ENCODE data around the gene SPATA1.

The SPATA1 gene

DNA sequence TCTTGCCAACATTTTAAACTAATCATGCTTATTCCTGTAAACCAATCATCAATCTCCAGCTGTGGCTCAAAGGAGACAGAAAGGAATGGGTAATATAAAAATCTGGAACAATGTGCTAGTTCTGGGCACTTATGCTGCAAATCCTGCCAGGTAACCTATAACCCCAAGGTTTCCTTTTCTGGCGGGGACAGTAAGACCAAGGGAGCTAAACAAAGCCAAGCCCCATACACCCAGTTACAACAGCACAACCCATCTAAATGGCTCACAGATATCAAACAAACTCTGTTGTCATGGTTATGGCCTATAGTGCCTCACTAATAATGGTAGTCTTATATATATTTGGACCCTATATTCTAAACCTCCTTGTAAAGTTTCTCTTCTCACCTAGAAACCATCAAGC is 104.9 kb downstream of the SPATA1 start:
- no peak overlapping the region for H3K4me3 ChIP-seq (ENCODE audit: low read depth, low read length)
- TF ChIP-seq, protein P1, sequence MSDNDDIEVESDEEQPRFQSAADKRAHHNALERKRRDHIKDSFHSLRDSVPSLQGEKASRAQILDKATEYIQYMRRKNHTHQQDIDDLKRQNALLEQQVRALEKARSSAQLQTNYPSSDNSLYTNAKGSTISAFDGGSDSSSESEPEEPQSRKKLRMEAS (IDR thresholded peaks at IDR 0.05; ENCODE audit: low read depth, low read length), result no peak
- TF ChIP-seq, protein P2, sequence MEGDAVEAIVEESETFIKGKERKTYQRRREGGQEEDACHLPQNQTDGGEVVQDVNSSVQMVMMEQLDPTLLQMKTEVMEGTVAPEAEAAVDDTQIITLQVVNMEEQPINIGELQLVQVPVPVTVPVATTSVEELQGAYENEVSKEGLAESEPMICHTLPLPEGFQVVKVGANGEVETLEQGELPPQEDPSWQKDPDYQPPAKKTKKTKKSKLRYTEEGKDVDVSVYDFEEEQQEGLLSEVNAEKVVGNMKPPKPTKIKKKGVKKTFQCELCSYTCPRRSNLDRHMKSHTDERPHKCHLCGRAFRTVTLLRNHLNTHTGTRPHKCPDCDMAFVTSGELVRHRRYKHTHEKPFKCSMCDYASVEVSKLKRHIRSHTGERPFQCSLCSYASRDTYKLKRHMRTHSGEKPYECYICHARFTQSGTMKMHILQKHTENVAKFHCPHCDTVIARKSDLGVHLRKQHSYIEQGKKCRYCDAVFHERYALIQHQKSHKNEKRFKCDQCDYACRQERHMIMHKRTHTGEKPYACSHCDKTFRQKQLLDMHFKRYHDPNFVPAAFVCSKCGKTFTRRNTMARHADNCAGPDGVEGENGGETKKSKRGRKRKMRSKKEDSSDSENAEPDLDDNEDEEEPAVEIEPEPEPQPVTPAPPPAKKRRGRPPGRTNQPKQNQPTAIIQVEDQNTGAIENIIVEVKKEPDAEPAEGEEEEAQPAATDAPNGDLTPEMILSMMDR (IDR thresholded peaks at IDR 0.05; ENCODE audit: low read depth, low read length), result no peak
- TF ChIP-seq MYC (IDR thresholded peaks at IDR 0.05; ENCODE audit: low read depth, low read length), result no peak
- TF ChIP-seq POLR2A (IDR thresholded peaks at IDR 0.05; ENCODE audit: extremely low read depth, insufficient read length), result no peak
- DNase-seq (ENCODE audit: low read depth), result no peak

DNA sequence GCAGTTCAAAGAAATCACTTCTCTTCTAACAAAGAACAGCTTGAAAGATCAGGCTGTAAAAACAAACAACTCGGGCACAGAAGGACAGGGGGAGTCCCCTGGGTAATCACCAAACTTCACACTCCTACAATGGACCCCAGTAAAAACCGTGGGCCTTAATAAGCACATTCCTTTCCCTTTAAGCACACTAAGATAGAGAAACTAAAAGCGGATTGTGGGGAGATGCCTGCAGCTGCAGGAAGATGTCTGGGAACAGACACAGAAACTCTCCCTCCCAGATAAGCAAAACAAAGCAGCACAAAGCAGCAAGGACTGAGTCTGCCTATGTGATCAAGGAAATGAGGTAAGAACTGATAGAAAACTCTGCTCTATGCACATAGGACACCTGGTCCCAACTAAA is 105.6 kb downstream of the SPATA1 start:
- H3K4me3 ChIP-seq (ENCODE audit: low read depth, low read length), result no peak overlapping the region
- TF ChIP-seq MYC (IDR thresholded peaks at IDR 0.05; ENCODE audit: low read depth, low read length) (no peak), POLR2A (IDR thresholded peaks at IDR 0.05; ENCODE audit: extremely low read depth, insufficient read length) (no peak)
- TF ChIP-seq, protein P2 (IDR thresholded peaks at IDR 0.05; ENCODE audit: low read depth, low read length), result no peak
- TF ChIP-seq, protein P1 (IDR thresholded peaks at IDR 0.05; ENCODE audit: low read depth, low read length), result no peak
- no peak for DNase-seq (ENCODE audit: low read depth)

DNA sequence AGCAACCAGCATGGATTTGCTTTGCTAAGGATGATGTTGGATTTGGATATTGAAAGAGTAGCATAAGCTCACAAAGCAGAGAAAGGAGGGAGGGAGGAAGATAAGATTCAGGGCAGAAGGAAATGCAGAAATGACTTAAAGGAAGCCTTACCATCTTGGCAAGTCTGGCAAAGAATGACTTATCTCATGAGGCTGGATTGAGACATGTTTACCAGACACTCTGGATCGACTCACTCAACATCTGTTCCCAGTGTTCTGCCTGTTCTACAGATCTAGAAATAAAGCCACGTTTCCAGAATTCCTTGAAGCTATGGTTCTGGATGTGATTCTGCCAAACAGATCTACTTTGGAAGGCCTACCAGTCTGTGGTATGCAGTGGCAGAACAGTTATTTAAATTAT is 106.8 kb downstream of the SPATA1 start:
- TF ChIP-seq POLR2A (IDR thresholded peaks at IDR 0.05; ENCODE audit: extremely low read depth, insufficient read length) (no peak), MYC (IDR thresholded peaks at IDR 0.05; ENCODE audit: low read depth, low read length) (no peak)
- TF ChIP-seq, protein P2 (IDR thresholded peaks at IDR 0.05; ENCODE audit: low read depth, low read length), result no peak
- TF ChIP-seq, protein P1 (IDR thresholded peaks at IDR 0.05; ENCODE audit: low read depth, low read length), result no peak
- no peak overlapping the region for H3K4me3 ChIP-seq (ENCODE audit: low read depth, low read length)
- no peak for DNase-seq (ENCODE audit: low read depth)

DNA sequence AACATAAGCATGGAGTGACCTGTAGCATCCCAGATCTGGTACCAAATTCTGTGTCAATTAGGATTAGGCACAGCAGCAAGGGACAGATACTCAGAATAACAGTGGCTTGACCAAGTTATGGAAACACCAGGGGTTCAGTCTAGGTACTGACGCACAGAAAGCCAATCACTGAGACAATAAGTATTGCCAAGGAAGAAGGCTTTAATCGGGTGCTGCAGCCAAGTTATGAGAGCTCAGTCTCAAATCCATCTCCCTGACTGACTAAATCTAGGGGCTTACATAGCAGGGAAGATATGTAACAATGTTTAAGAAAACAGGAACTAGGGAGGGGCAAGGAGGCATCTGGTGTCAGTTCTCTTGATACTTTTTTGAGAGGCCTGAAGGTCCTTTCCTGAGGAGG is 107.7 kb downstream of the SPATA1 start:
- H3K4me3 ChIP-seq (ENCODE audit: low read depth, low read length), result no peak overlapping the region
- TF ChIP-seq MYC (IDR thresholded peaks at IDR 0.05; ENCODE audit: low read depth, low read length) (no peak), POLR2A (IDR thresholded peaks at IDR 0.05; ENCODE audit: extremely low read depth, insufficient read length) (no peak)
- TF ChIP-seq, protein P2 (IDR thresholded peaks at IDR 0.05; ENCODE audit: low read depth, low read length), result no peak
- TF ChIP-seq, protein P1 (IDR thresholded peaks at IDR 0.05; ENCODE audit: low read depth, low read length), result no peak
- DNase-seq (ENCODE audit: low read depth), result no peak

DNA sequence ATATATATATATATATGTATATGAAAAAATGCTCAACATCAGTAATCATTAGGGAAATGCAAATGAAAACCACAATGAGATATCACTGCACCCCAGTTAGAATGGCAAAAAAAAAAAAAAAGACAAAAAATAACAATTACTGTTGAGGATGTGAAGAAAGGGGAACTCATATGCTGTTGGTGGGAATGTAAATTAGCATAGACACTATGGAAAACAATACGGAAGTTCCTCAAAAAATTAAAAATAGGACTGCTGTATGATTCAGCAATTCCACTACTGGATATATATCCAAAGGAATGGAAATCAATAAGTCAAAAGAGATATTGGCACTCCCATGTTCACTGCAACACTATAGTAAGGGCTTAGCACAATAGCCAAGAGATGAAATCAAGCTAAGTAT is 109.6 kb downstream of the SPATA1 start:
- no peak overlapping the region for H3K4me3 ChIP-seq (ENCODE audit: low read depth, low read length)
- TF ChIP-seq, protein P1 (IDR thresholded peaks at IDR 0.05; ENCODE audit: low read depth, low read length), result no peak
- no peak for TF ChIP-seq POLR2A (IDR thresholded peaks at IDR 0.05; ENCODE audit: extremely low read depth, insufficient read length)
- TF ChIP-seq, protein P2 (IDR thresholded peaks at IDR 0.05; ENCODE audit: low read depth, low read length), result no peak
- TF ChIP-seq MYC (IDR thresholded peaks at IDR 0.05; ENCODE audit: low read depth, low read length), result no peak
- DNase-seq (ENCODE audit: low read depth), result no peak

All from NB4 (cell line).